ENCODE results near the gene JARID2.

Gene JARID2

GRCh38 chr6:15456422-15456821, 210.6 kb downstream of the JARID2 start:
- DNase-seq (ENCODE audit: low read depth in 3 of 3, low spot score in 1 of 3): no peak

- DNase-seq (ENCODE audit: low read depth in 3 of 3, low spot score in 1 of 3): no peak
These were observed 211.3 kb downstream of the JARID2 start for GRCh38 chr6:15457121-15457650.

- DNase-seq (ENCODE audit: low read depth in 3 of 3, low spot score in 1 of 3): no peak
These were observed 212.2 kb downstream of the JARID2 start for GRCh38 chr6:15458021-15458459.

- DNase-seq (ENCODE audit: low read depth in 3 of 3, low spot score in 1 of 3): no peak
These were observed 214.3 kb downstream of the JARID2 start for GRCh38 chr6:15460110-15460727.

- no peak for DNase-seq (ENCODE audit: low read depth in 3 of 3, low spot score in 1 of 3)
These were observed 215.5 kb downstream of the JARID2 start for GRCh38 chr6:15461127-15461944.

- DNase-seq (ENCODE audit: low read depth in 3 of 3, low spot score in 1 of 3): no peak
These were observed 216.4 kb downstream of the JARID2 start for GRCh38 chr6:15462256-15462655.

GRCh38 chr6:15462717-15463525, 217.1 kb downstream of the JARID2 start:
- DNase-seq (ENCODE audit: low read depth in 3 of 3, low spot score in 1 of 3): no peak

- peak; percentile 16 to 35 (median 26) for DNase-seq (ENCODE audit: low read depth in 3 of 3, low spot score in 1 of 3)
These were observed 218.4 kb downstream of the JARID2 start for GRCh38 chr6:15464211-15464725.

- no peak for DNase-seq (ENCODE audit: low read depth in 3 of 3, low spot score in 1 of 3)
These were observed 219.3 kb downstream of the JARID2 start for GRCh38 chr6:15465212-15465611.

- DNase-seq (ENCODE audit: low read depth in 3 of 3, low spot score in 1 of 3): no peak
These were observed 224.9 kb downstream of the JARID2 start for GRCh38 chr6:15470746-15471145.

GRCh38 chr6:15472621-15473020, 226.8 kb downstream of the JARID2 start:
- DNase-seq (ENCODE audit: low read depth in 3 of 3, low spot score in 1 of 3): no peak

- no peak for DNase-seq (ENCODE audit: low read depth in 3 of 3, low spot score in 1 of 3)
These were observed 227.3 kb downstream of the JARID2 start for GRCh38 chr6:15473174-15473573.

GRCh38 chr6:15473741-15474161, 227.9 kb downstream of the JARID2 start:
- no peak for DNase-seq (ENCODE audit: low read depth in 3 of 3, low spot score in 1 of 3)

- no peak for DNase-seq (ENCODE audit: low read depth in 3 of 3, low spot score in 1 of 3)
These were observed 228.3 kb downstream of the JARID2 start for GRCh38 chr6:15474196-15474595.

GRCh38 chr6:15475261-15475660, 229.4 kb downstream of the JARID2 start:
- DNase-seq (ENCODE audit: low read depth in 3 of 3, low spot score in 1 of 3): no peak

- no peak for DNase-seq (ENCODE audit: low read depth in 3 of 3, low spot score in 1 of 3)
These were observed 230.0 kb downstream of the JARID2 start for GRCh38 chr6:15475872-15476271.

GRCh38 chr6:15476631-15477380, 230.9 kb downstream of the JARID2 start:
- no peak for DNase-seq (ENCODE audit: low read depth in 3 of 3, low spot score in 1 of 3)

- no peak for DNase-seq (ENCODE audit: low read depth in 3 of 3, low spot score in 1 of 3)
These were observed 231.9 kb downstream of the JARID2 start for GRCh38 chr6:15477746-15478145.

GRCh38 chr6:15479761-15480160, 233.9 kb downstream of the JARID2 start:
- no peak for DNase-seq (ENCODE audit: low read depth in 3 of 3, low spot score in 1 of 3)

- DNase-seq (ENCODE audit: low read depth in 3 of 3, low spot score in 1 of 3): no peak
These were observed 234.7 kb downstream of the JARID2 start for GRCh38 chr6:15480525-15480924.

Data from stimulated activated CD4-positive, alpha-beta T cell treated with anti-CD3 and anti-CD28 coated beads, TNF-alpha, amount 100 ng/mL, for 1 hour (primary cell).